ENCODE results near the gene UBAP1L. TPM values are rescaled to one million over a fixed set of nuclear protein-coding genes. Genes with fewer than 3 reads are reported as not detected.
"Not testable (repeated sequence)": the region's sequence is repeated elsewhere in the genome, so short reads cannot be mapped to it uniquely, and the experiment has no call there.

UBAP1L gene
- total RNA-seq, 1 donor from 2014 or later = 10.9 TPM

- intact Hi-C loops (cut with DNase I) = no loop called here
- H3K4me1 ChIP-seq = peaks cover 26 to 57% of the 10 kb centered on the region in 2 donors
- no peak for TF ChIP-seq CTCF (IDR thresholded peaks at IDR 0.05)
- H3K4me3 ChIP-seq = no peak overlapping the region
- no peak for DNase-seq (ENCODE audit: low spot score in 2 of 2)
- H3K27me3 ChIP-seq = no peaks in the 10 kb centered on the region
- no peaks in the 10 kb centered on the region for H3K9me3 ChIP-seq
- H3K27ac ChIP-seq = peak overlapping the region; percentile 13 to 96
- no peaks in the 10 kb centered on the region for H3K36me3 ChIP-seq
Measured at GRCh38 chr15:65079580-65079979, 35.4 kb downstream of the UBAP1L start.

GRCh38 chr15:65077981-65078352, 37.0 kb downstream of the UBAP1L start:
- H3K9me3 ChIP-seq = no peaks in the 10 kb centered on the region
- peak overlapping the region; percentile 69 to 81 for H3K27ac ChIP-seq
- peaks cover 24 to 46% of the 10 kb centered on the region in 2 donors for H3K4me1 ChIP-seq
- H3K36me3 ChIP-seq = no peaks in the 10 kb centered on the region
- DNase-seq (ENCODE audit: low spot score in 2 of 2) = no peak
- no peaks in the 10 kb centered on the region for H3K27me3 ChIP-seq
- TF ChIP-seq CTCF (IDR thresholded peaks at IDR 0.05) = peak; percentile 44 to 57 (median 57)
- peak overlapping the region in 1 of 2 donors; percentile 38 for H3K4me3 ChIP-seq
- intact Hi-C loops (cut with DNase I) = no loop called here

GRCh38 chr15:65077291-65077980, 37.6 kb downstream of the UBAP1L start:
- no peaks in the 10 kb centered on the region for H3K36me3 ChIP-seq
- H3K9me3 ChIP-seq = no peaks in the 10 kb centered on the region
- no peaks in the 10 kb centered on the region for H3K27me3 ChIP-seq
- H3K4me3 ChIP-seq = peak overlapping the region in 1 of 2 donors; percentile 38
- peaks cover 20 to 44% of the 10 kb centered on the region in 2 donors for H3K4me1 ChIP-seq
- TF ChIP-seq CTCF (IDR thresholded peaks at IDR 0.05) = no peak
- peak overlapping the region; percentile 69 to 81 for H3K27ac ChIP-seq
- no peak for DNase-seq (ENCODE audit: low spot score in 2 of 2)
- intact Hi-C loops (cut with DNase I) = no loop called here

GRCh38 chr15:65076486-65077290, 38.3 kb downstream of the UBAP1L start, which contains the start of gene KBTBD13:
TSS of gene KBTBD13 (plus strand) at chr15:65076746. CDS start at chr15:65076816, 70 bp downstream.
- Histone ChIP-seq H3K4me3 (peak within 1 kb of the TSS in 1 of 2 donors; percentile 38), H3K27ac (peak within 1 kb of the TSS; percentile 69 to 81), H3K9me3 (no peaks in the 10 kb centered on the region), H3K4me1 (peaks cover 18 to 44% of the 10 kb centered on the region in 2 donors), H3K27me3 (no peaks in the 10 kb centered on the region), H3K36me3 (no peaks in the 10 kb centered on the region)
- DNase-seq (ENCODE audit: low spot score in 2 of 2) = no peak
- no peak for TF ChIP-seq CTCF (IDR thresholded peaks at IDR 0.05)
- intact Hi-C loops (cut with DNase I) = no loop called here

GRCh38 chr15:65075607-65076395, 39.2 kb downstream of the UBAP1L start:
- DNase-seq (ENCODE audit: low spot score in 2 of 2); H3K4me3 ChIP-seq; H3K27me3 ChIP-seq; H3K36me3 ChIP-seq; intact Hi-C loops (cut with DNase I); H3K9me3 ChIP-seq: not testable (repeated sequence)
- peak overlapping the region; percentile 49 to 81 for H3K27ac ChIP-seq
- H3K4me1 ChIP-seq = peaks cover 18 to 49% of the 10 kb centered on the region in 2 donors

- H3K27ac ChIP-seq = peak overlapping the region in 1 of 2 donors; percentile 1
- DNase-seq (ENCODE audit: low spot score in 2 of 2); intact Hi-C loops (cut with DNase I); H3K27me3 ChIP-seq; H3K9me3 ChIP-seq; H3K4me3 ChIP-seq; H3K36me3 ChIP-seq: not testable (repeated sequence)
- peaks cover 21 to 55% of the 10 kb centered on the region in 2 donors for H3K4me1 ChIP-seq
Measured at GRCh38 chr15:65074946-65075345, 40.1 kb downstream of the UBAP1L start.
